Activated CD4-positive, alpha-beta memory T cell treated with anti-CD3 and anti-CD28 coated beads for 36 hours (primary cell): ENCODE measurements around the gene DDRGK1. TPM values are rescaled to one million over a fixed set of nuclear protein-coding genes. Genes with fewer than 3 reads are reported as not detected.

ENCODE experiments used
- CTCF ChIA-PET: fragments of 350-600 bp; sonication (Branson Sonifier 250); formaldehyde crosslinking; loops from one replicate; lab custom pipeline; 2021; ENCODE audit warnings: antibody characterized with exemption, inconsistent platforms; lab: Charles Lee
- POLR2A ChIA-PET: fragments of 350-600 bp; sonication (Branson Sonifier 250); formaldehyde crosslinking; loops from one replicate; lab custom pipeline; 2021; ENCODE audit warnings: antibody characterized with exemption; lab: Charles Lee
- DNase-seq: peaks from one replicate; pipeline ENCODE4 v3.0.0-alpha.2; 2020
- H3K27ac Mint-ChIP-seq: one replicate; pipeline ENCODE4 v1.8.0; 2021; ENCODE audit warnings: mixed read lengths
- H3K27me3 Mint-ChIP-seq: one replicate; pipeline ENCODE4 v1.8.0; 2021; ENCODE audit warnings: mixed read lengths
- H3K36me3 Mint-ChIP-seq: one replicate; pipeline ENCODE4 v1.8.0; 2021; ENCODE audit warnings: mixed read lengths
- H3K4me1 Mint-ChIP-seq: one replicate; pipeline ENCODE4 v1.8.0; 2021; ENCODE audit warnings: low read depth, mixed read lengths
- H3K4me3 Mint-ChIP-seq: one replicate; pipeline ENCODE4 v1.8.0; 2021; ENCODE audit warnings: mild to moderate bottlenecking, mixed read lengths
- H3K9me3 Mint-ChIP-seq: one replicate; pipeline ENCODE4 v1.8.0; 2021; ENCODE audit warnings: mixed read lengths
- intact Hi-C: fragments of 100-400 bp; cut with micrococcal nuclease; formaldehyde crosslinking; loops from one replicate; pipeline ENCODE4 v1.15.1; 2023
- total RNA-seq, 2 experiments: library from RNA; stranded (reverse); gene quantifications; one replicate each; pipeline ENCODE4 v1.2.3, GENCODE V29; 2021

Gene DDRGK1
- total RNA-seq, 2 experiments from 2014 or later: 72.1 to 76.8 TPM

- intact Hi-C loops: loop anchor here (1.0 to 10.0 kb wide), 3 partner anchors 15 to 99 kb away; partner anchors contain the start of genes FASTKD5, OXT and UBOX5
- Mint-ChIP-seq H3K36me3 (no peaks in the 10 kb centered on the region), H3K9me3 (no peaks in the 10 kb centered on the region), H3K27me3 (peaks cover 17% of the 10 kb centered on the region), H3K4me1 (peaks cover 6% of the 10 kb centered on the region), H3K4me3 (peak overlapping the region; percentile 84), H3K27ac (no peak overlapping the region)
- ChIA-PET CTCF (no interaction called here), POLR2A (interaction anchor here (1.8 kb wide), 1 partner anchor 15 kb away, joined by 6 read pairs; no protein-coding TSS in a partner anchor)
- peak; percentile 92 for DNase-seq
These were observed 30.7 kb downstream of the DDRGK1 start for GRCh38 chr20:3173610-3174441.

- Mint-ChIP-seq H3K9me3 (no peaks in the 10 kb centered on the region), H3K4me3 (peak within 1 kb of the TSS; percentile 84), H3K27ac (no peak within 1 kb of the TSS), H3K36me3 (no peaks in the 10 kb centered on the region), H3K27me3 (peaks cover 23% of the 10 kb centered on the region), H3K4me1 (peaks cover 10% of the 10 kb centered on the region)
- DNase-seq: peak; percentile 82
- ChIA-PET CTCF (no interaction called here), POLR2A (interaction anchor here (1.8 kb wide), 1 partner anchor 14 kb away, joined by 6 read pairs; no protein-coding TSS in a partner anchor)
- intact Hi-C loops: loop anchor here (1.0 to 10.0 kb wide), 3 partner anchors 14 to 98 kb away; partner anchors contain the start of genes FASTKD5, OXT and UBOX5
These were observed 31.4 kb downstream of the DDRGK1 start, which contains the start of gene LZTS3 for GRCh38 chr20:3172933-3173609. LZTS3 (minus strand) TSS chr20:3173549; CDS start chr20:3167163, 6,386 bp downstream.

- ChIA-PET CTCF (no interaction called here), POLR2A (interaction anchor here (0.6 to 1.8 kb wide), 3 partner anchors 11 to 15 kb away, joined by 3 to 6 read pairs (median 3); no protein-coding TSS in a partner anchor)
- Mint-ChIP-seq H3K36me3 (no peaks in the 10 kb centered on the region), H3K9me3 (no peaks in the 10 kb centered on the region), H3K27me3 (peaks cover 25% of the 10 kb centered on the region), H3K4me1 (peaks cover 10% of the 10 kb centered on the region), H3K27ac (no peak overlapping the region), H3K4me3 (peak overlapping the region; percentile 69)
- DNase-seq: no peak
- intact Hi-C loops: loop anchor here (10.0 kb wide), 1 partner anchor 98 kb away; the partner anchor contains the start of gene OXT
These were observed 32.2 kb downstream of the DDRGK1 start for GRCh38 chr20:3172126-3172932.

- Mint-ChIP-seq H3K36me3 (no peaks in the 10 kb centered on the region), H3K27me3 (peaks cover 26% of the 10 kb centered on the region), H3K9me3 (no peaks in the 10 kb centered on the region), H3K27ac (no peak overlapping the region), H3K4me1 (peaks cover 10% of the 10 kb centered on the region), H3K4me3 (no peak overlapping the region)
- DNase-seq: no peak
- ChIA-PET CTCF (no interaction called here), POLR2A (interaction anchor here (0.6 to 1.1 kb wide), 2 partner anchors 10 to 14 kb away, joined by 3 read pairs; no protein-coding TSS in a partner anchor)
- intact Hi-C loops: loop anchor here (10.0 kb wide), 1 partner anchor 97 kb away; the partner anchor contains the start of gene OXT
These were observed 32.9 kb downstream of the DDRGK1 start for GRCh38 chr20:3171391-3172125.

- Mint-ChIP-seq H3K9me3 (no peaks in the 10 kb centered on the region), H3K27ac (no peak overlapping the region), H3K36me3 (no peaks in the 10 kb centered on the region), H3K4me1 (peaks cover 10% of the 10 kb centered on the region), H3K4me3 (no peak overlapping the region), H3K27me3 (peaks cover 15% of the 10 kb centered on the region)
- POLR2A ChIA-PET: no interaction called here
- intact Hi-C loops: no loop called here
- DNase-seq: no peak
- CTCF ChIA-PET: interaction anchor here (1.3 kb wide), 1 partner anchor 9 kb away, joined by 4 read pairs; the partner anchor contains the start of genes FASTKD5 and UBOX5
These were observed 35.5 kb downstream of the DDRGK1 start for GRCh38 chr20:3168829-3169590.

- no peak for DNase-seq
- intact Hi-C loops: no loop called here
These were observed 36.2 kb downstream of the DDRGK1 start for GRCh38 chr20:3168079-3168828.

GRCh38 chr20:3167738-3168078, 36.8 kb downstream of the DDRGK1 start:
- Mint-ChIP-seq H3K36me3 (no peaks in the 10 kb centered on the region), H3K4me1 (peaks cover 9% of the 10 kb centered on the region), H3K27ac (no peak overlapping the region), H3K4me3 (no peak overlapping the region), H3K9me3 (no peaks in the 10 kb centered on the region), H3K27me3 (peaks cover 15% of the 10 kb centered on the region)
- DNase-seq: no peak
- CTCF ChIA-PET: interaction anchor here (0.7 kb wide), 1 partner anchor 11 kb away, joined by 3 read pairs; no protein-coding TSS in a partner anchor
- POLR2A ChIA-PET: no interaction called here
- intact Hi-C loops: no loop called here

More at GRCh38 chr20:3168079-3168828, 36.2 kb downstream of the DDRGK1 start:
- CTCF ChIA-PET: no interaction called here
- H3K27me3 Mint-ChIP-seq: peaks cover 15% of the 10 kb centered on the region
- POLR2A ChIA-PET: no interaction called here
- H3K36me3 Mint-ChIP-seq: no peaks in the 10 kb centered on the region
- H3K27ac Mint-ChIP-seq: no peak overlapping the region
- H3K9me3 Mint-ChIP-seq: no peaks in the 10 kb centered on the region
- H3K4me3 Mint-ChIP-seq: no peak overlapping the region
- H3K4me1 Mint-ChIP-seq: peaks cover 10% of the 10 kb centered on the region

- ChIA-PET POLR2A (no interaction called here), CTCF (interaction anchor here (0.7 kb wide), 1 partner anchor 10 kb away, joined by 3 read pairs; no protein-coding TSS in a partner anchor)
- DNase-seq: no peak
- intact Hi-C loops: no loop called here
- Mint-ChIP-seq H3K9me3 (no peaks in the 10 kb centered on the region), H3K27ac (no peak overlapping the region), H3K4me3 (no peak overlapping the region), H3K36me3 (no peaks in the 10 kb centered on the region), H3K4me1 (peaks cover 5% of the 10 kb centered on the region), H3K27me3 (peaks cover 15% of the 10 kb centered on the region)
These were observed 37.6 kb downstream of the DDRGK1 start for GRCh38 chr20:3166913-3167342.

- Mint-ChIP-seq H3K27ac (no peak overlapping the region), H3K4me1 (peaks cover 5% of the 10 kb centered on the region), H3K4me3 (no peak overlapping the region), H3K36me3 (no peaks in the 10 kb centered on the region), H3K27me3 (peaks cover 15% of the 10 kb centered on the region), H3K9me3 (no peaks in the 10 kb centered on the region)
- POLR2A ChIA-PET: no interaction called here
- CTCF ChIA-PET: no interaction called here
- intact Hi-C loops: no loop called here
- no peak for DNase-seq
These were observed 38.1 kb downstream of the DDRGK1 start for GRCh38 chr20:3166338-3166912.
